Measurements from ENCODE around the gene HOXA3.
A peak's percentile ranks its signal among the peaks of the same experiment; 100 is the strongest.

The HOXA3 gene

DNA sequence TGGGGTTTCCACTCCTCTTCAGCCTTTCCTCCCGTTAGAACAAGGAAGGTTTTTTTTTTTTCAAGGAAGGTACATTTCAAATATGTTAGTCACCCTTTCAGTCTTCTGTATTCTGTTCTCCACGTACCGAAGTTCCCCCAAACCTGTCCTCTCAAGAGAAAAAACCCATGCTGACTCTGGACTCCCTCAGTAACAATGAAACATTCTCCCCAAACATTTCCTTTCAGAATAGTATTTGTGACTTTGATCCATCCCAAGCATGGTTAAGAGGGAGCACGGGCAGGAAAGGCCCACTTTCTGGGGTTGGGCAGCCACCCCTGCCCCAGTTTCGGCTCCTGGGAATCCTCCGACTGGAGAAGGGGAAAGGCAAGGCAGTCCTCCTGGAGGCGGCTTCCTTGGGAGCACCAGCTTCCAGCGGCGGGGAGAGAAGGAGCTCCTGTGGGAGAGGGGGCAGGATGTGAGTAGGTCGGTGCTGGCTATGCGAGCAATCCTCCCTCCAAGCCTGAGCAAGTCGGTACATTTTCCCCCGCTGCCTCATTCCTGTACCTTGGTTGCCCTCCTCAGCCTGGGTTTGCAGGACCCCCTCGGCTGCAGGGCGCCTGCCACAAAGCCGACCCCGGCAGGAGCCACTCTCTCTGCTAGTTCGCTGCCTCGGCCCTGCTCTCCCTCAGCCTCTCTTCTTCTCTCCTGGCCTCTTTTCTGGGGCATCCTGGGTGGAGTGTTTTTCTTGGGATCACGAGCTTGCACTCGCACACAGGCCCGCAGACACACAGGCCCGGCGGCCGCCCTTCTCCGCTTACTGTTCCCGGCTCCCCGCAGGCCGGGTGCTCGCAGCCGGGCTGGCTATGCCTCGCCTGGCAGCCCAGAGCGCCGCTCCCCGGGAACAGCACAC, 54.5 kb downstream of the HOXA3 start:
- DNase-seq (ENCODE audit: low read depth, low spot score), result no peak
- H3K4me3 ChIP-seq (ENCODE audit: low read depth, low read length), result peak overlapping the region; percentile 48
- ChIA-PET POLR2A (interaction anchor here (0.9 kb wide), 1 partner anchor 36 kb away, joined by 3 read pairs; no protein-coding TSS in a partner anchor), CTCF (interaction anchor here (0.9 to 2.6 kb wide), 2 partner anchors 34 to 64 kb away, joined by 3 to 10 read pairs; no protein-coding TSS in a partner anchor)
- TF ChIP-seq, protein P1, sequence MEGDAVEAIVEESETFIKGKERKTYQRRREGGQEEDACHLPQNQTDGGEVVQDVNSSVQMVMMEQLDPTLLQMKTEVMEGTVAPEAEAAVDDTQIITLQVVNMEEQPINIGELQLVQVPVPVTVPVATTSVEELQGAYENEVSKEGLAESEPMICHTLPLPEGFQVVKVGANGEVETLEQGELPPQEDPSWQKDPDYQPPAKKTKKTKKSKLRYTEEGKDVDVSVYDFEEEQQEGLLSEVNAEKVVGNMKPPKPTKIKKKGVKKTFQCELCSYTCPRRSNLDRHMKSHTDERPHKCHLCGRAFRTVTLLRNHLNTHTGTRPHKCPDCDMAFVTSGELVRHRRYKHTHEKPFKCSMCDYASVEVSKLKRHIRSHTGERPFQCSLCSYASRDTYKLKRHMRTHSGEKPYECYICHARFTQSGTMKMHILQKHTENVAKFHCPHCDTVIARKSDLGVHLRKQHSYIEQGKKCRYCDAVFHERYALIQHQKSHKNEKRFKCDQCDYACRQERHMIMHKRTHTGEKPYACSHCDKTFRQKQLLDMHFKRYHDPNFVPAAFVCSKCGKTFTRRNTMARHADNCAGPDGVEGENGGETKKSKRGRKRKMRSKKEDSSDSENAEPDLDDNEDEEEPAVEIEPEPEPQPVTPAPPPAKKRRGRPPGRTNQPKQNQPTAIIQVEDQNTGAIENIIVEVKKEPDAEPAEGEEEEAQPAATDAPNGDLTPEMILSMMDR (IDR thresholded peaks at IDR 0.05; ENCODE audit: insufficient read depth, low read length, missing control alignments), result no peak

GRCh38 chr7:27096768-27097514, 55.4 kb downstream of the HOXA3 start:
- peak overlapping the region; percentile 77 for H3K4me3 ChIP-seq (ENCODE audit: low read depth, low read length)
- no peak for DNase-seq (ENCODE audit: low read depth, low spot score)
- POLR2A ChIA-PET, result interaction anchor here (0.6 to 1.5 kb wide), 6 partner anchors 9 to 1710 kb away, joined by 3 to 6 read pairs (median 4); partner anchors contain the start of gene HOXA4

GRCh38 chr7:27095897-27096767, 56.3 kb downstream of the HOXA3 start, which contains the start of gene HOXA1:
TSS of gene HOXA1 (minus strand) at chr7:27096000. CDS start at chr7:27095912, 88 bp downstream.
- H3K4me3 ChIP-seq (ENCODE audit: low read depth, low read length), result peak within 1 kb of the TSS; percentile 77
- peak; percentile 58 for DNase-seq (ENCODE audit: low read depth, low spot score)
- ChIA-PET CTCF (interaction anchor here (0.9 to 2.6 kb wide), 7 partner anchors 13 to 413 kb away, joined by 3 to 10 read pairs (median 3); no protein-coding TSS in a partner anchor), POLR2A (interaction anchor here (0.6 to 1.5 kb wide), 7 partner anchors 10 to 1711 kb away, joined by 3 to 6 read pairs (median 4); partner anchors contain the start of gene HOXA4)
- TF ChIP-seq, protein P1 (IDR thresholded peaks at IDR 0.05; ENCODE audit: insufficient read depth, low read length, missing control alignments), result no peak

More at GRCh38 chr7:27096768-27097514, 55.4 kb downstream of the HOXA3 start:
- TF ChIP-seq, protein P1 (IDR thresholded peaks at IDR 0.05; ENCODE audit: insufficient read depth, low read length, missing control alignments), result no peak
- CTCF ChIA-PET, result interaction anchor here (0.9 to 2.6 kb wide), 8 partner anchors 12 to 414 kb away, joined by 3 to 10 read pairs (median 3); no protein-coding TSS in a partner anchor

- ChIA-PET CTCF (interaction anchor here (1.5 to 2.6 kb wide), 2 partner anchors 10 to 66 kb away, joined by 4 to 10 read pairs; no protein-coding TSS in a partner anchor), POLR2A (interaction anchor here (0.9 kb wide), 1 partner anchor 11 kb away, joined by 4 read pairs; no protein-coding TSS in a partner anchor)
- H3K4me3 ChIP-seq (ENCODE audit: low read depth, low read length), result peak overlapping the region; percentile 77
- DNase-seq (ENCODE audit: low read depth, low spot score), result no peak
- TF ChIP-seq, protein P1 (IDR thresholded peaks at IDR 0.05; ENCODE audit: insufficient read depth, low read length, missing control alignments), result no peak
These were observed 57.1 kb downstream of the HOXA3 start for GRCh38 chr7:27095050-27095896.

All from AG04449 (cell line).